GM23248 (cell line): ENCODE results near the gene PRKCQ. TPM values are rescaled to one million over a fixed set of nuclear protein-coding genes. Genes with fewer than 3 reads are reported as not detected.

Source experiments
- DNase-seq: peaks from one replicate; pipeline ENCODE4 v3.0.0-alpha.2; 2015
- H2AFZ ChIP-seq: fragments of 200-600 bp; sonication (generic); 2 replicates; pipeline ENCODE4 v1.6.1; 2016; ENCODE audit warnings: antibody characterized with exemption
- H3F3A ChIP-seq: fragments of 200-600 bp; sonication (generic); 2 replicates; pipeline ENCODE4 v1.6.1; 2016; ENCODE audit warnings: mild to moderate bottlenecking, antibody characterized with exemption, mixed run types; ENCODE audit not compliant: insufficient read depth
- H3K27ac ChIP-seq: fragments of 200-600 bp; sonication (generic); 2 replicates; pipeline ENCODE4 v1.5.1; 2016; ENCODE audit warnings: mild to moderate bottlenecking
- H3K27me3 ChIP-seq: fragments of 200-600 bp; sonication (generic); replicated peaks from 2 replicates; pipeline ENCODE4 v1.6.1; 2016; ENCODE audit warnings: mild to moderate bottlenecking; ENCODE audit not compliant: insufficient read depth
- H3K36me3 ChIP-seq: fragments of 200-600 bp; sonication (generic); 2 replicates; pipeline ENCODE4 v1.6.1; 2016; ENCODE audit warnings: low read depth, mild to moderate bottlenecking
- H3K4me1 ChIP-seq: fragments of 200-600 bp; sonication (generic); 2 replicates; pipeline ENCODE4 v1.6.1; 2016; ENCODE audit warnings: mild to moderate bottlenecking; ENCODE audit not compliant: insufficient read depth
- H3K4me2 ChIP-seq: fragments of 200-600 bp; sonication (generic); one replicate; pipeline ENCODE4 v1.6.1; 2016; ENCODE audit warnings: mild to moderate bottlenecking; ENCODE audit not compliant: unreplicated experiment
- H3K4me3 ChIP-seq: fragments of 200-600 bp; sonication (generic); 2 replicates; pipeline ENCODE4 v1.5.1; 2016; ENCODE audit warnings: mild to moderate bottlenecking
- H3K79me2 ChIP-seq: fragments of 200-600 bp; sonication (generic); 2 replicates; pipeline ENCODE4 v1.6.1; 2016; ENCODE audit warnings: mild to moderate bottlenecking; ENCODE audit not compliant: insufficient read depth
- H3K9ac ChIP-seq: fragments of 200-600 bp; sonication (generic); 2 replicates; pipeline ENCODE4 v1.6.1; 2016; ENCODE audit warnings: mild to moderate bottlenecking
- H3K9me2 ChIP-seq: fragments of 200-600 bp; sonication (generic); 2 replicates; pipeline ENCODE4 v1.6.1; 2016; ENCODE audit warnings: mixed run types, mild to moderate bottlenecking, moderate library complexity; ENCODE audit not compliant: insufficient read depth
- H3K9me3 ChIP-seq: fragments of 200-600 bp; sonication (generic); one replicate; pipeline ENCODE4 v1.6.1; 2017; ENCODE audit warnings: low read depth
- H4K20me1 ChIP-seq: fragments of 200-600 bp; sonication (generic); 2 replicates; pipeline ENCODE4 v1.6.0; 2016; ENCODE audit not compliant: insufficient read depth
- EZH2 ChIP-seq: fragments of 200-600 bp; sonication (generic); IDR thresholded peaks from 2 replicates; pipeline ENCODE4 v1.6.1; 2018; ENCODE audit warnings: antibody characterized with exemption, mild to moderate bottlenecking; ENCODE audit not compliant: insufficient read depth, poor library complexity, severe bottlenecking
- EZH2phosphoT487 ChIP-seq: fragments of 200-600 bp; sonication (generic); IDR thresholded peaks from 2 replicates; pipeline ENCODE4 v1.6.1; 2018; ENCODE audit warnings: antibody characterized with exemption, moderate library complexity, mild to moderate bottlenecking, low read depth; ENCODE audit not compliant: insufficient read depth
- WGBS, 2 experiments: methylation state at CpG; one replicate each; pipeline ENCODE4 v1.1.6; 2015 to 2017; ENCODE audit warnings: low lambda C conversion rate in 2 of 2, low coverage in 1 of 2; ENCODE audit errors: missing lambda C conversion rate in 2 of 2; 5-methylcytosine and 5-hydroxymethylcytosine counted together
- in situ Hi-C: fragments of 300-500 bp; cut with MboI; formaldehyde crosslinking; loops from 2 replicates; pipeline ENCODE4 v1.15.0; 2020
- polyA plus RNA-seq: library from polyadenylated mRNA; unstranded; fragments of >200 nt; fragmentation: Nextera tagmentation; extraction: Ambion mirVana; gene quantifications from 2 replicates; pipeline ENCODE4 v1.2.1, GENCODE V29; 2016
- total RNA-seq: library from RNA; depleted of rRNA; stranded (reverse); fragments of >200 nt; shearing (Covaris generic); gene quantifications from 2 replicates; pipeline ENCODE4 v1.2.3, GENCODE V29; 2014

PRKCQ gene
- total and polyA plus RNA-seq, 2 experiments from 2014 or later, result not detected

DNA sequence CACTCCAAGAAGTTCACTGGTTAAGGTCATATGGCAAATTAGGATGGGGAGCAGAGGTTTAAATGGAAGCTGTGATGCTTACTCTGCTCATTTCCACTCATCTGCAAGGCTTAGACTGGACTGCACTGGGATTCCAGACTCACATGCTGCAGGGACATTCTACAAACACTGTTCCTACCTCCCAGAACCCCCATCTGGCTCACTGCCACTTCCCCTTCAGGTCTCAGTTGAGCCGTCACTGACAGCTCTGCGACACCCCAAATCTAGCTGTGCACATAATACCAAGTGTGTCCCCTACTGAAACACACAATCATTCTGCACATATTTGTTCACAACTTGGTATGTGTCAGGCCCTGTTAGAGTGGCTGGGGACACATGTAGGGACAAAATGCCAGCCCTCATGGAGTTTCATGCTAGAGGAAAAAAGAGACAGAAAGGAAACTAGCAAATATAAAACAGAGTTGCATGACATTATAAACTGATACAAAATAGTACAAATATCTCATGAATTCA is 5.4 kb downstream of the PRKCQ start:
- H3K9me2 ChIP-seq, result no peaks in the 10 kb centered on the region
- no peak overlapping the region for H2AFZ ChIP-seq
- no peaks in the 10 kb centered on the region for H3K4me1 ChIP-seq
- no peak overlapping the region for H3K4me3 ChIP-seq
- in situ Hi-C loops, result no loop called here
- H3K79me2 ChIP-seq, result no peaks in the 10 kb centered on the region
- DNase-seq, result no peak
- peaks cover 47% of the 10 kb centered on the region for H3K27me3 ChIP-seq
- H4K20me1 ChIP-seq, result no peaks in the 10 kb centered on the region
- H3K9me3 ChIP-seq, result no peaks in the 10 kb centered on the region
- TF ChIP-seq EZH2phosphoT487 (no peak), EZH2 (no peak)
- no peak overlapping the region for H3K4me2 ChIP-seq
- no peaks in the 10 kb centered on the region for H3K36me3 ChIP-seq
- WGBS, 2 experiments, result 59 to 79% methylated on average over 2 of the region's 2 CpGs
- no peaks in the 10 kb centered on the region for H3F3A ChIP-seq
- no peak overlapping the region for H3K9ac ChIP-seq
- no peak overlapping the region for H3K27ac ChIP-seq

GRCh38 chr10:6570893-6571292 is 9.2 kb downstream of the PRKCQ start:
- TF ChIP-seq EZH2 (no peak), EZH2phosphoT487 (no peak)
- Histone ChIP-seq H3K79me2 (no peaks in the 10 kb centered on the region), H3K27ac (no peak overlapping the region), H3K36me3 (no peaks in the 10 kb centered on the region), H2AFZ (no peak overlapping the region), H3K4me3 (no peak overlapping the region), H3K4me1 (no peaks in the 10 kb centered on the region), H3K9ac (no peak overlapping the region), H3K27me3 (peaks cover 19% of the 10 kb centered on the region), H3K4me2 (no peak overlapping the region), H3K9me2 (no peaks in the 10 kb centered on the region), H4K20me1 (no peaks in the 10 kb centered on the region), H3K9me3 (no peaks in the 10 kb centered on the region), H3F3A (no peaks in the 10 kb centered on the region)
- in situ Hi-C loops, result no loop called here
- DNase-seq, result no peak
- WGBS, 2 experiments, result 38 to 44% methylated on average over 11 of the region's 11 CpGs

DNA sequence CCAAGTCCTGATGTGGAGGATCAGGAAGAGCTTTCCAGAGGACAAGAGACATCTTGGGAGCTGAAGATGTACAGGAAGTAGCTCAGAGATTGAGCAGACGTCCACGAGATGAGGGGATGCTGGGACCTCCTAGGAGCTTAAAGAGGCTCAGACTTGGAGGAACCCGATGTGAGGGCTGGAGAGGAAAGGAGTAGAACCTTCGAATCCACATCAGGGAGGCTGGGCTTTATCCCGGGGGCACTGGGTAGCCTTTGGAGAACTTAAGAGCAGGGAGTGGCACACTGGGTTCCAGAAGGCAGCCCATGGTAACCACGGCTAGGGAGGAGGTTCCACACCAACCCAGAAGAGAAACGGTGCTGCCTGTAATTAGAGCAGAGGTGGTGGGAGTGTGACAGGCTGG is 10.8 kb downstream of the PRKCQ start:
- Histone ChIP-seq H3K27ac (no peak overlapping the region), H3K27me3 (peaks cover 19% of the 10 kb centered on the region), H3K9ac (no peak overlapping the region), H3F3A (no peaks in the 10 kb centered on the region), H3K4me1 (no peaks in the 10 kb centered on the region), H3K4me3 (no peak overlapping the region), H3K36me3 (no peaks in the 10 kb centered on the region), H3K9me2 (no peaks in the 10 kb centered on the region), H3K4me2 (no peak overlapping the region), H4K20me1 (no peaks in the 10 kb centered on the region), H3K79me2 (no peaks in the 10 kb centered on the region), H3K9me3 (no peaks in the 10 kb centered on the region), H2AFZ (no peak overlapping the region)
- in situ Hi-C loops, result no loop called here
- TF ChIP-seq EZH2, result no peak
- no peak for TF ChIP-seq EZH2phosphoT487
- no peak for DNase-seq
- WGBS, 2 experiments, result 17 to 21% methylated on average over 7 of the region's 7 CpGs

DNA sequence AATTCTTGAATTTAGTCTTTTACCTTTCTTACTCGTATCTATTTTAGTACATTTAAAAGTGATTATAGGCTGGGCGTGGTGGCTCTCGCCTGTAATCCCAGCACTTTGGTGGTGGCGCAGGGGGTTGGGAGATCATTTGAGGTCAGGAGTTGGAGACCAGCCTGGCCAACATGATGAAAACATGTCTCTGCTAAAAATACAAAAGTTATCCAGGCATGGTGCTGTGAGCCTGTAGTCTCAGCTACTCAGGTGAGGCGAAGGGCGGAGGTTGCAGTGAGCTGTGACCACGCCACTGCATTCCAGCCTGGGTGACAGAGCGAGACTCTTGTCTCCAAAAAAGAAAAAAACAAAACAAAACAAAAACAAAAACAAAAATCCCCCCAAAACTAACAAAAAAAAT is 12.2 kb downstream of the PRKCQ start:
- Histone ChIP-seq H3K4me2 (no peak overlapping the region), H3F3A (no peaks in the 10 kb centered on the region), H3K36me3 (no peaks in the 10 kb centered on the region), H3K4me3 (no peak overlapping the region), H3K9me3 (no peaks in the 10 kb centered on the region), H3K9me2 (no peaks in the 10 kb centered on the region), H3K9ac (no peak overlapping the region), H3K79me2 (no peaks in the 10 kb centered on the region), H3K27me3 (peaks cover 7% of the 10 kb centered on the region), H3K4me1 (no peaks in the 10 kb centered on the region), H2AFZ (no peak overlapping the region), H3K27ac (no peak overlapping the region), H4K20me1 (no peaks in the 10 kb centered on the region)
- in situ Hi-C loops, result no loop called here
- no peak for DNase-seq
- WGBS, 2 experiments, result 60 to 63% methylated on average over 8 of the region's 8 CpGs
- no peak for TF ChIP-seq EZH2
- no peak for TF ChIP-seq EZH2phosphoT487
